Activated T-cell treated with anti-CD3 and anti-CD28 coated beads for 24 hours (primary cell): ENCODE measurements around the gene KRT9.
"Not testable (repeated sequence)": the region's sequence is repeated elsewhere in the genome, so short reads cannot be mapped to it uniquely, and the experiment has no call there.

ENCODE experiments used
- DNase-seq: peaks from one replicate; pipeline ENCODE4 v3.0.0-alpha.2; 2020; ENCODE audit warnings: low read depth

Gene KRT9, protein sequence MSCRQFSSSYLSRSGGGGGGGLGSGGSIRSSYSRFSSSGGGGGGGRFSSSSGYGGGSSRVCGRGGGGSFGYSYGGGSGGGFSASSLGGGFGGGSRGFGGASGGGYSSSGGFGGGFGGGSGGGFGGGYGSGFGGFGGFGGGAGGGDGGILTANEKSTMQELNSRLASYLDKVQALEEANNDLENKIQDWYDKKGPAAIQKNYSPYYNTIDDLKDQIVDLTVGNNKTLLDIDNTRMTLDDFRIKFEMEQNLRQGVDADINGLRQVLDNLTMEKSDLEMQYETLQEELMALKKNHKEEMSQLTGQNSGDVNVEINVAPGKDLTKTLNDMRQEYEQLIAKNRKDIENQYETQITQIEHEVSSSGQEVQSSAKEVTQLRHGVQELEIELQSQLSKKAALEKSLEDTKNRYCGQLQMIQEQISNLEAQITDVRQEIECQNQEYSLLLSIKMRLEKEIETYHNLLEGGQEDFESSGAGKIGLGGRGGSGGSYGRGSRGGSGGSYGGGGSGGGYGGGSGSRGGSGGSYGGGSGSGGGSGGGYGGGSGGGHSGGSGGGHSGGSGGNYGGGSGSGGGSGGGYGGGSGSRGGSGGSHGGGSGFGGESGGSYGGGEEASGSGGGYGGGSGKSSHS

DNA sequence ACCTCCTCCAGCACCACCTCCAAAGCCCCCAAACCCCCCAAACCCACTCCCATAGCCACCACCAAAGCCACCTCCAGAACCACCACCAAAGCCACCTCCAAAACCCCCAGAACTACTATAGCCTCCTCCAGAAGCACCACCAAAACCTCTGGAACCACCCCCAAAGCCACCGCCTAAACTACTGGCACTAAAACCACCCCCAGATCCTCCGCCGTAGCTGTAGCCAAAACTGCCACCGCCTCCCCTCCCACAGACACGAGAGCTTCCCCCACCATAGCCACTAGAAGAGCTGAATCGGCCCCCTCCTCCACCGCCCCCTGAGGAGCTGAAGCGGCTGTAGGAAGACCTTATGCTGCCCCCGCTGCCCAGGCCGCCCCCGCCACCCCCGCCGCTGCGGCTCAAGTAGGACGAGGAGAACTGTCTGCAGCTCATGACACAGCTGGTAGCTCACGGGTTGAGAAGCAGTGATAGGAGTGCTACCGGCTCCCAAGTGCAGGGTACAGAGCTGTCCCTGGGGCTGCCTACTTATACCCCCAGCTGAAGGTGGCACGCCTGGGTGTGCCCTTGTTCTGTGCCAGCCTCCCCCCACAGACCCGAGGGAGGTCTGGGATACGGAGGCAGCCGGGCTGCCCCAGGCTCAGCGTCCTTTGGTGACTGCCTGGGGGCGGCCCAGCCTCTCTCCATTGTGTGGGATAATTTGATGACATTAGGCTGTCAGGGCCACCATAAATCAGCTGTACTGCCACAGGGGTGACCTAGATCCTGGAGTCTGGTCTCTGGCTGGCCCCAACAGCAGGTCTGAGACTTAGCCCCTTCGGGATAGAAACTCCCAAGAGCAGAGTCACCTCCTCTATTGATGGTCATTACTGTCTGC, at the start of gene KRT9:
TSS of gene KRT9 (minus strand) at position 499 of the 874 bp plus-strand sequence. CDS start at position 432, 67 bp downstream.
- DNase-seq, result no peak

DNA sequence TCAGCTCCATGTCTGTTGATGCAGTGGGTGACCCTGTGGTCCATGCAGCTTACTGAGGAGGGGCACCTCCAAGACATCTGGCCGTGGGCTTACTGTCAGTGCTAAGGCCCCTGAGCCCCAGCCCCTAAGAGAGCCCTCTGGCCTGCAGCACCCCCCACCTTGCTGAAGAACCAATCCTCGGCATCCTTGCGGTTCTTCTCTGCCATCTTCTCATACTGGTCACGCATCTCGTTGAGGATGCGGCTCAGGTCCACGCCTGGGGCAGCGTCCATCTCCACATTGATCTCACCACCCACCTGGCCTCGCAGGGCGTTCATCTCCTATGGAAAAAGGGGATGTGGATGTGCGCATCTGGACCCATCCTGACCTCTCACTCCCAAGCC, 49.6 kb upstream of the KRT9 start:
- DNase-seq, result not testable (repeated sequence)

DNA sequence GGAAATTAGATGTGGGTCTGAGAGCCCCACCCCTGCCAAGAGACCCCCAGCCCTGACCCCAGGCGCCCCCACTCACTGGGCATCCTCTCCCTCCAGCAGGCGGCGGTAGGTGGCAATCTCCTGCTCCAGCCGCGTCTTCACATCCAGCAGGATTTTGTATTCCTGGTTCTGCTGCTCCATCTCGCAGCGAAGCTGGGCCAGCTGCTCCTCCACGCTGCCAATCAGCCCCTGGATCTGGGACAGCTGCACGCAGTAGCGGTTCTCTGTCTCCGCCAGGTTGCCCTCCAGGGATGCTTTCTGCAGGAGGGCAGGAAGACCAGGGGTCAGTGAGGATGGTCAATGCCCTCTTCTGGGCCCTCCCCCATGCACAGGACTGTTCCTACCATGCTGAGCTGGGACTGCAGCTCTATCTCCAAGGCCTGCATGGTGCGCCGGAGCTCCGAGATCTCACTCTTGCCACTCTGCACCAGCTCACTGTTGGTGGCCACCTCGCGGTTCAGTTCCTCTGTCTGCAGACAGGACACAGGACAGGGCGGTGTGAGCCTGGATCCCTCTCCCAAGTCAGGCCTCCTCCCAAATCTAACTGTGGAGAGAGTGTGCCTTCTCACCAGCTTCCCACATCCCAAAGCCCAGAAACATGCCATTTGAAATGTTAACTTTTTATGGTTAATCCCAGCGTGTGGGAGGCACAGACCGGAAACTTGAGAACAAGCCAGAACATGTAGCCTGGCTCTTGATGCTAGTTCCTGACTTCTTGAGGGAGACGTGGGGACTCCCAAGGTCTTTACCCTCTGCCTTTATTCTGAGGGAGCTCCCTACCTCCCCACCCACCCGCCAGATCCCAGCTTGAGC, 49.0 kb upstream of the KRT9 start:
- DNase-seq, result no peak

DNA sequence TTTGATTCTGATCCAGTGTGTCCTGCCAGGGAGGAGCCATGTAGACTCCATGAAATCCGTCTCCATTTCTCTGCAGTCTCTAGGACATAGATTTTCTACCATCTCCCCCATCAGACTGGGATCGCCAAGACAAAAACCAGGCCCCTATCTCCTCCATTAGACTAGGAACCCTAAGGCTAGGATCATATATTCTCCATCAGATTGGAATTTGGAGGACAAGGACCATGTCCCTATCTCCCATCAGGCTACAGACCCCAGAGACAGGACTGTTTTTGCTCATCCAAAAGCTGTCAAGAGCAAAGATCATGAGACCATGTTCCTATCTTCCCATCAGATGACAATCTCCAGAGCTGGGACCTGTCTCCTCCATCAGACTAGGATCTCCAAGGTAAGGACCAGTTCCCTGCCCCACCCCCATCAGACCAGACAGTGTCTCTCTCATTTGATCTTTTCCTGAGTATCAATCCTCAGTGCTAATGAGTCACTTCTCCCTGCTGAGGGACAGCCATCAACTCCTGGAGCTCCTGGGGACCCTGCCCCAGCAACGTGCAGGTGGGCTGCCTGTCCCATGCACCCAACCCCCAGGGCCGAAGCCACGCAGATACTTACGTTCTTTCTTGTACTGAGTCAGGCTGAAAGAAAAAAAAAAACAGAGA, 48.2 kb upstream of the KRT9 start:
- DNase-seq, result not testable (repeated sequence)

DNA sequence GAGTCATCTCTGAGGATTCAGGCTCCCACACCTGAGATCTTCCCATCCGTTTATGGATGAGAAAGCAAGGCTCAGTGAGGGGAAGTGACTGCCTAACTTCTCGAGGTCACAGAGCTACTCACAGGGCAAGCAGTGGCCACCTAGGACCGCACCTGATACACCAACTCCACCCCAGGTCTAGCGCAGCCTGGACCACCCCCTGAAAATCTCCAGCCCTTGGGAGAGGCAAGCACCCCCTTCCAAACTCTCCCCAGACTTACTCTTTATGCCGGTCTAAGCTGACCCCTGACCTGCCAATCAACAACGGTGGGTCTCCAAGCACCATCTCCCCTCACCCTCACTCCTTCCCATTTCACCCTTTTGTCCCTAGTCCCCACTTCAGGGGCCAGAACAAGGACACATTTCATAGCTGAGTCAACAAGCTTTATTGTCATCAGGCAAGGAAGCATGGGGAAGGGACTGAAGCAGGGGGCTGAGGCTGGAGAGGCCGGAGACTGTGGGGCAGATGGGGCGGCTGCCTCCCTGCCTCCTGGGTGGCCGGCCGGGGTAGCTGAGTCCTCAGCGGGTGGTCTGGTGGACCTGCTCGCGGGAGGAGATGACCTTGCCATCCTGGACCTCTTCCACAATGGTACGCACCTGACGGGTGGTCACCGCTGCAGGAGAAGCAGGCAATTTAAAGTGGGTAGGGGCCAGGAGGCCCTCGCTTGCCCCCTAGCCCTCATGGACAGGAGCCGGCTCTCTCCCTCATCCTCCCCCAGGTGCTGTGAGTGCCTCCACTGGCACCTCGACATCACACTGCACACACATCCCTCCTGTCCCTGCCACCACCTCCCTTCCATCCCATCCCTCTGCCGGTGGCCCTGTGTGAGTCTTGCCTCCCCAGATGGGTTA, 47.4 kb upstream of the KRT9 start:
- DNase-seq, result no peak

DNA sequence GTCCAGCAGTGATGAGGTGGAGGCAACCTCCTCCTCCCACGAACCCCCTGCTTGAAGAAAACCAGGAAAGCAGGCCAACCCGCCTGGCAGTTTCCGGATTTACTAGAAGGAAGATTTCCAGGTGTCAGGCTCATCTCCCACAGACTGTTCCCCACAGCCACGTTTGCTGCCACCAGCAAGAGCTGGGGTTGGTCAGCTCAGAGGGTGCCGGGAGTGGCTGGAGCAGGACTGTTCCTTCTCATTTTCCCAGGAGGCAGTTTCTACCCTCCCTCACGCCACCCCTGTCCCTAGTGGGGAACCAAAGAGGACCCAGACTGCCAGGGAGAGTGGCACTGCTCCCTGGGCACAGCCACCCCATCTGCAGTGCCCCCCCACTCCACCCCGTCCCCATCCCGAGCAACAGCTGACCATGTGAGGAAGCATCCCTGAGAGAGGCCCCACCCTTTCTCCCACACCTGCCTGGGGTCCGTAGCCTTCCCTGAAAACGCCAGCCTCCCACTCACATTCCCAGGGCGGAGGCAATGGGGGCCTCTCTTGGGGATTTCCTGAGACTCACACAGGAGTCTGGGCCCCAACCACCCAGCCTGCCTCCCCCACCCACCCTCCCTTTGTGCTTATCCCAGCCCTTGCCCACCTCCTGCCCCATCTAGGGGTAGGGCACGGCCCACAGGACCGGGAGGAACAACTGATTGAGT, 46.6 kb upstream of the KRT9 start:
- no peak for DNase-seq

DNA sequence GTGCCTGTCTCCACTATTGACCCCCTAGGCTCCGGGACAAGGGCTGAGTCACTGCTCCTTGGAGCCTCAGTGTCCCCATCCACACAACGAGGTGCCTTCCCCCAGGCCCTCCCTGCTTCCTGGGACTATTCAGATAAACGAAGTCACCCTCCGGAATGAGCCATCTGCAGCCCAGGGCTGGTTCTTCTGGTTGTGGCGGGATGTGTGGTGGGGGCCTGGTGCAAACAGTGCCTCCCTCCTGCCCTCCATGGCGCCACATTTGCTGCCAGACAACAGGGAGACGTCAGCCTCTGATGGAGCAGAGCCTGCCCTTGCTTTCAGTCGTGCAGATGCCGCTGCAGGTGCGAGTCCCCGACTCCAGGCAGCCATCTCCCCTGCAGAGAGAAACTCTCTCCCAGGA, 45.8 kb upstream of the KRT9 start:
- DNase-seq, result no peak

DNA sequence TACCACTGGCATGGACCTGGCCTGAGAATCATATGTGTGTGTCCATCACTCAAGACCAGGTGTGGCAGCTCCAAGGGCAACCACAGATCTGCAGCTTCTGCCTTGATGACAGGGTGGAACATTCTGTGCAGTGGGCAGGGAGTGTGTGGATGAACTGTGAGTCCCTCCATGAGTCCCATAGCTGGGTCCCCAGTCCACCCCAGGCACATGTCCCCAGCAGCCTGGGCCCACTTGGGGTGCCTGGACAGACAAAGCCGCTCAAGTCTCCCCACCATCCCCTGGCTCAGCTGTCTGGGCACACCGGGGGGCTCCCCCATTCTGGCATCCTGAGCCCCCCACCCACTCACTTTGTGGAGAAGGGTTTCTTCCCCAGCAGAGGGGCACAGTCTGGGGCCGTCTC, 45.3 kb upstream of the KRT9 start:
- DNase-seq, result no peak

DNA sequence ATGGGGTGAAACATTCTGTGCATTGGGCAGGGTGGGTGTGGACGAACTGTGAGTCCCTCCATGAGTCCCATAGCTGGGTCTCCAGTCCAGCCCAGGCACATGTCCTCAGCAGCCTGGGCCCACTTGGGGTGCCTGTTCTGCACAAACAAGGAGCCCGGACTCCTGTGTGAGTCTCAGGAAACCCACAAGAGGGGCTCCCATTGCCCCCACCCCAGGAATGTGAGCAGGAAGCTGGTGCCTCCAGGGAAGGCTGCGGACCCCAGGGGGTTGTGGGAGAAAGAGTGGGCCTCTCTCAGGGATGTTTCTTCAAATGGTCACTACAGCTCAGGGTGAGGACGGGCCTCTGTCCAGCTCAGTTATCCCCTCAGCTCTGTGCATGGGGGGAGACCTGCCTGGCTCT, 44.6 kb upstream of the KRT9 start:
- not testable (repeated sequence) for DNase-seq

DNA sequence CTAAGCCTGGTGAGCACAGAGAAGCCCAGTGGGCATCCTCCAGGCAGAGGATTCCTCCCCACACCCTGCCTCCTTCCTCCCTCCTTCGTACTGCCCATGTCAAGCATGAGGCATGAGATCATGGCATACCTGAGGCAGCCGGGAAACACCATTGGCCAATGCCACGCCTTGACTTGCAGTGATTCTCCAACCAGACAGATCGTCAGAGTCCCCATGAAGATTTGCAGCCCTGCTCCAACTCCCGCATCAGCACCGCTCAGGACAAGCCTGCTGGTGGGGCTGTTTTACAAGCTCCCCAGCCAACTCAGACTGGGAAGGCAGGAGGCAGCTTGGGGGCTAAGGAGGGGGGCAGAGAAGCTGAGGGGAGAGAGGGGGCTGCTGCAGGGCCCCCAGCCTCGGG, 43.6 kb upstream of the KRT9 start:
- no peak for DNase-seq

DNA sequence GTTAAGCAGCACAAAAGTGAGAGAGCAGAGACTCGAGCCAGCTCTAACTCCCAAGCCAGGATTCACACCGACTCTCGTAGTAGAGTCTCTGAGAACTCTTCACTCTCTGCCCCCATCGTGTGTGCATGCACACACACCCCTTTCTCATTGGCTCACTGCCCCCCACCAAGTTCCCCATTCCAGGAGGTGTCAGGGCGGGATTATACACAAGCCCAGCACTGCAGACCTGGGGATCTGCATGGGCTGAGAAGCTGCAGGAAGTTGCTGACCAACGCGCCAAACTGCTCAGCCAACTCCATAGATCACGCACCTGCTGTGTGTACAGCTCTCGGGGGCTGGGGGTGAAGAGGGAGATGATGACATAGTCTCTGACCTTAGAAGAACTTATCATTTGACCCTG, 42.9 kb upstream of the KRT9 start:
- not testable (repeated sequence) for DNase-seq

DNA sequence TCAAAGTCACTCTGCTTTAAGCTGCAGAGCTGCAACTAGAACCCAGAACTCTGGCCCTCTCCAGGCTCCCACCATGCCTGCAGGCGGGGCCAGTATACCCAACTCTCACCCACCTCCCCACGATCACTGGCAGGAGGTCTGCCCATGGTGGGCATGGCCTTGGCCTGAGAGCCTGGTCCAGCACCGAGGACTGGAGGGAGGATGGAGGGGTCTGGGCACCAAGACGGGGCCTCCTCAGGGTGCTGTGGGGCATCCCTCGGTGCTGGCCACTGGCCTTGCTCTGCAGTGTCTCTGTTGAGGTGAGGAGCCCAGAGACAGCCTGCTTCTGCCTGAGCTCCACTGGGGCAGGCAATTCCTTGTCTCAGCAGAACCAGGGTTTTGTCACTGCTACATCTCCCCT, 42.2 kb upstream of the KRT9 start:
- DNase-seq, result no peak

DNA sequence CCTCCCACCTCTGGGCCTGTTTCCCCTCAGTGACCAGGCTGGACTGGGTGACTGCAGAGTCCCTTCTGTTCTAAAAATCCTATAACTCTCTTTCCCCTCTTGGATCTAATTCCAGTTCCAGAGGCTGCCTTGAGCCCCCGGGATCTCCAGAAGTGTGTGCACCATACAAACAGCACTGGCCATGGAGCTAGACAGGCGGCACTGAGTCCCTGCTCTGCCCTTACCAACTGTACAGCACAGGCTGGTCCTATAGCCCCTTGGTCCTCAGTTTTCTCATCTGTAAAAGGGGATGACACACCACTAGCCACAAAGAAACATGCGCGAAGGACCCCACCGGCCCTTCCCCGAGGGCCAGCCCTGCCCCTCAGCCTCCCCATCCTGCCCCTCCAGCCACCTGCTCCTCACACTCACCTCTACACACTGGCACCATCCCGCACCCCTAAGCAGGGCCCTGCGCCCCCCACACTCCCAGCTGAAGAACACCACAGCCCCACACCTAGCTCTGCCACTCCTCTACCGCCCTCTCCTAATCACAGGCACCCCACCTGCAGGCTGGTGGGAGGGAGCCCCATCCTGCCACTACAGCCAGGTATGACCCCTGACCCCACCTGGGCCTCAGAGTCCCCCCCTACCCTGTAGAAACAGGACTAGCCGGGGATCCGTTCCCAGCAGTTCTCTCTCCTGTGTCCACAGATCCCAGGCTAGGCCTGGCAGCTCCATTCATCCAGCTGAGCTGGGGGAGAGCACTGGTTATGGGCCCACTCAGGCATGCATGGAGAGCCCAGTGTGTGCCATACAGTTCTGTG, 41.6 kb upstream of the KRT9 start:
- no peak for DNase-seq

DNA sequence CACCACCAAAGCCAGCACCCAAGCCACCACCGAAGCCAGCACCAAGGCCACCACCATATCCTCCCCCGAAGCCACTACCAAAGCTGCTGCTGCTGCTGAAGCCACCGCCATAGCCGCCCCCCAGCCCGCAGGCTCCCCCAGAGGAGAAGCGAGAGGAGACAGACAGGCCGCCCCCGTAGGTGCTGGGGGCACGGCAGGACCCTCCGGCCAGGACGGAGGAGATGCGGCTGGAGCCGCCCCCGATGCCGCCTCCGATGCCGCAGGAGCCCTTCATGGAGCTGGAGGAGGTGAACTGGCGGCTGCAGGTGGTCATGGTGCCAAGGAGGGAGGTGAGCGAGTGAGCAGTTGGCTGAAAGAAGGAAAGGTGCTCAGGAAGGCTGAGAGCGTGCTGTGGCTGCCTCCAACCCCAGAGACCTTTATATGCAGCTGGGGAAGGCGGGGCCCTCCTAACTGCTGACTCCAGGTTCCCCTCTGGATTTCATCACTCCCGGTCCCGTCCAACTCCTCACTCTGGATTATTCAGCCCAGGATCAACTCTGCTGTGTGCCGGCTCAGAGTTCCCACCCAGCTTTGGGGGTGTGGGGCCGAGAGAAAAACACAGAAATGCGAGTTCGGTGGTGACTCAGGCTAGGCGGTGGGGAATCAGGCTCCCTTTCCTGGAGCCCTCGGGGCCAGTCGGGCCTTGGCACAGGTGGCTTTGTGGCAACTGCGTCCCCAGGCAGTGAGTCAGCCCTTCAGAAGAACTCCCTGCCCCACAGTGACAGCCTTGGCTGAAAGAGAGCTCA, 40.7 kb upstream of the KRT9 start, which contains the start of gene KRT16:
TSS of gene KRT16 (minus strand) at position 392 of the 785 bp plus-strand sequence. CDS start at position 313, 79 bp downstream.
- DNase-seq, result not testable (repeated sequence)

DNA sequence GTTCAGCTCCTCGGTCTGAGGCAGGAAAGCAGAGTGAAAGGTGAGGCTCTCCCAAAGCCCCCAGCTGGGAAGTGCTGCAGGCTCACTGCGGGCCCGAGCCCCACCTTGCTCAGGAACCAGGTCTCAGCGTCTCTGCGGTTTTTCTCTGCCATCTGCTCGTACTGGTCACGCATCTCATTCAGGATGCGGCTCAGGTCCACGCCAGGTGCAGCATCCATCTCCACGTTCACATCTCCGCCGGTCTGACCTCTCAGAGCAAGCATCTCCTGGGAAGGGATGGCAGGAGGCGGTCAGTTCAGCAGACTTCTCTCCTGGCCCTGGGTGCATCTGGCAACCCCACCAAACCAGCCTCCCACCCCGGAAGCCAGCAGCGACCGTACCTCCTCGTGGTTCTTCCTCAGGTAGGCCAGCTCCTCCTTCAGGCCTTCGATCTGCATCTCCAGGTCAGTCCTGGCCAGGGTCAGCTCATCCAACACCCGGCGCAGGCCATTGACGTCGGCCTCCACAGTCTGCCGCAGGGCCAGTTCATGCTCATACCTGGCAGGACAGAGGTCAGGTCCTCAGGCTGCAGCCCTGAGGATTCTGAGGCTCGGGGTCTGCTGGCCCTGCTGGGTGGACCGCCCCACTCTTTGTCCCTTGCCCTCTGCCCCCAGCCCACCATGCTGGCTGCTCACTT, 39.2 kb upstream of the KRT9 start:
- DNase-seq, result no peak

DNA sequence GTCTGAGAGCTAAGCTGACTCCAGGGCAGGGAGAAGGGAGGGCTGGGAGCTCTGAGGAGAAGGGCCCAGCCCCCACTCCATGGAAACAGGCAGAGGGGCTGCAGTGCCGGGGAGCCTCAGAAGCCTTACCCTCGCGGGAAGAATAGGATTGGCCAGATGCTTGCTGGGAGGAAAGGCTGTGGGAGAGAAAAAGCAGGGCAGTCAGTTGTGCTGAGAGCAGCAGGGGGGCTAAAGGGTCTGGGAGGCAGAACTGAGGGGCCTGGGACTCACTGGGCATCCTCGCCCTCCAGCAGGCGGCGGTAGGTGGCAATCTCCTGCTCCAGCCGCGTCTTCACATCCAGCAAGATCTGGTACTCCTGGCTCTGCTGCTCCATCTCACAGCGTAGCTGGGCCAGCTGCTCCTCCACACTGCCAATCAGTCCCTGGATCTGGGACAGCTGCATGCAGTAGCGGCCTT, 38.2 kb upstream of the KRT9 start:
- DNase-seq, result not testable (repeated sequence)

DNA sequence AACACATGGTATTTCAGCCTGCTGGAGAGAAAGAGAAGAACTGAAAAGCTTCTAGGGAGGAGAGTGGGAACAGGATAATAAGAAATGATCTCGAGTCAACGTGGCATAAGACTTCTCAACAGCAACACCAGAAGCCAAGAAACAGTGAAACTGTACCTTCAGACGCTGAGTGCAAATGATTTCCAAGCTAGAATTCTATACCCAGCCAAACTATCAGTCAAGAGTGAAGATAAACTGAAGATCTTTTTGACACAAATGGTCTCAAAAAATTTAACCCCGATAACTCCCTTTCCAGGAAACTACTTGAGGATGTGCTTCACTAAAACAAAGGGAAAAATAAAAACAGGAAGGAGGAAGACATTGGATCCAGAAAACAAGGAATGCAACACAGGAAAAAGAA, 35.1 kb upstream of the KRT9 start:
- DNase-seq, result not testable (repeated sequence)
